HCT116 (cell line): ENCODE results near the gene TTLL5. TPM values are rescaled to one million over a fixed set of nuclear protein-coding genes. Genes with fewer than 3 reads are reported as not detected.

ENCODE experiments used
- ATAC-seq: fragments of 200-7000 bp; cut with Tn5 transposase; 2 replicates; pipeline ENCODE4 v1.9.1; 2020; ENCODE audit warnings: mild to moderate bottlenecking, moderate library complexity
- BruUV-seq: library from RNA; stranded (reverse); fragments of 400-500 nt; replicated peaks from 2 replicates; lab custom pipeline; 2021; lab: Mats Ljungman, UMichigan
- CTCF ChIA-PET: fragments of 300-600 bp; sonication (Branson Sonifier 250); formaldehyde crosslinking; loops from one replicate; lab custom pipeline; 2021; ENCODE audit warnings: antibody characterized with exemption; lab: Charles Lee
- POLR2A ChIA-PET: fragments of 300-600, 350-600 bp; sonication (Branson Sonifier 250); formaldehyde crosslinking; loops from one replicate; lab custom pipeline; 2021; ENCODE audit warnings: antibody characterized with exemption; lab: Charles Lee
- RAD21 ChIA-PET, 2 experiments: fragments of 300-600 bp; sonication (Branson Sonifier 250); formaldehyde crosslinking; loops; one replicate each; lab custom pipeline; 2023; ENCODE audit warnings: low total read pairs in 2 of 2; ENCODE audit not compliant: uncharacterized antibody in 2 of 2, unreplicated experiment in 2 of 2, low non-redundant PET in 1 of 2; lab: Charles Lee
- DNase-seq: peaks from one replicate; pipeline ENCODE4 v3.0.0-alpha.2; 2010; ENCODE audit warnings: low read depth, low spot score
- H2AFZ ChIP-seq: fragments of 200-600 bp; shearing (Covaris generic), sonication (generic); 2 replicates; pipeline ENCODE4 v1.6.1; 2017; ENCODE audit warnings: low read depth, mixed run types, mixed read lengths, antibody characterized with exemption, low read length; ENCODE audit not compliant: poor library complexity, severe bottlenecking
- H3K27ac ChIP-seq: 2 replicates; pipeline ENCODE4 v1.5.1; 2012; ENCODE audit warnings: low read depth, low read length
- H3K27me3 ChIP-seq: fragments of 200-600 bp; sonication (generic); 2 replicates; pipeline ENCODE4 v1.6.1; 2016; ENCODE audit warnings: mixed run types, low read length, mixed read lengths; ENCODE audit not compliant: insufficient read depth
- H3K36me3 ChIP-seq, 2 experiments: fragments of 200-500 bp in 1 of 2; fragments of 200-600 bp in 1 of 2; sonication (Bioruptor generic) in 1 of 2; sonication (generic) in 1 of 2; 2 replicates each; pipeline versions ENCODE4 v1.5.1 to v1.6.1; 2014 to 2016; ENCODE audit warnings: low read length in 2 of 2, inconsistent platforms in 1 of 2, mixed read lengths in 1 of 2, mixed run types in 1 of 2; ENCODE audit not compliant: insufficient read depth in 2 of 2, control insufficient read depth in 1 of 2
- H3K4me1 ChIP-seq, 2 experiments: fragments of 200-600 bp in 1 of 2; sonication (generic) in 1 of 2; 2 replicates each; pipeline versions ENCODE4 v1.5.1 to v1.6.1; 2012 to 2017; ENCODE audit warnings: low read length in 2 of 2, inconsistent platforms in 1 of 2, mild to moderate bottlenecking in 1 of 2, mixed read lengths in 1 of 2, mixed run types in 1 of 2, moderate library complexity in 1 of 2; ENCODE audit not compliant: insufficient read depth in 2 of 2, control insufficient read depth in 1 of 2
- H3K4me2 ChIP-seq: fragments of 200-600 bp; sonication (generic); 2 replicates; pipeline ENCODE4 v1.6.1; 2017; ENCODE audit warnings: mixed run types, low read length, mixed read lengths
- H3K4me3 ChIP-seq, 2 experiments: fragments of 200-600 bp in 1 of 2; sonication (generic) in 1 of 2; replicated peaks in 1 of 2; 2 replicates each; pipeline ENCODE4 v1.5.1; 2011 to 2016; ENCODE audit warnings: low read length in 2 of 2, control low read depth in 1 of 2, low read depth in 1 of 2, mild to moderate bottlenecking in 1 of 2, mixed read lengths in 1 of 2, mixed run types in 1 of 2
- H3K79me2 ChIP-seq: fragments of 200-600 bp; sonication (generic); 2 replicates; pipeline ENCODE4 v1.6.1; 2017; ENCODE audit warnings: mild to moderate bottlenecking, mixed run types, low read length, moderate library complexity, mixed read lengths; ENCODE audit not compliant: insufficient read depth
- H3K9ac ChIP-seq: fragments of 200-600 bp; sonication (generic); 2 replicates; pipeline ENCODE4 v1.6.1; 2016; ENCODE audit warnings: low read length, mixed read lengths
- H3K9me2 ChIP-seq: fragments of 200-600 bp; sonication (generic), shearing (Covaris generic); 2 replicates; pipeline ENCODE4 v1.6.1; 2017; ENCODE audit warnings: mixed run types, mild to moderate bottlenecking, moderate library complexity; ENCODE audit not compliant: insufficient read depth
- H3K9me3 ChIP-seq, 2 experiments: fragments of 200-500 bp in 1 of 2; fragments of 200-600 bp in 1 of 2; sonication (Bioruptor generic) in 1 of 2; sonication (generic) in 1 of 2; 2 replicates each; pipeline ENCODE4 v1.6.1; 2014 to 2017; ENCODE audit warnings: low read length in 2 of 2, mixed read lengths in 2 of 2, inconsistent platforms in 1 of 2, low read depth in 1 of 2, mild to moderate bottlenecking in 1 of 2, mixed run types in 1 of 2, moderate library complexity in 1 of 2; ENCODE audit not compliant: control insufficient read depth in 1 of 2, insufficient read depth in 1 of 2
- H4K20me1 ChIP-seq: fragments of 200-600 bp; sonication (generic), shearing (Covaris generic); 2 replicates; pipeline ENCODE4 v1.6.1; 2017; ENCODE audit warnings: mixed run types, mild to moderate bottlenecking, moderate library complexity; ENCODE audit not compliant: insufficient read depth
- CBX3 ChIP-seq: IDR thresholded peaks from 2 replicates; pipeline ENCODE4 v1.6.1; 2012; ENCODE audit warnings: low read depth
- CEBPB ChIP-seq: IDR thresholded peaks from 2 replicates; pipeline ENCODE4 v1.6.1; 2012; ENCODE audit warnings: low read depth
- EGR1 ChIP-seq: IDR thresholded peaks from 2 replicates; pipeline ENCODE4 v1.6.1; 2012; ENCODE audit warnings: low read depth
- ELF1 ChIP-seq: IDR thresholded peaks from 2 replicates; pipeline ENCODE4 v1.6.1; 2012; ENCODE audit warnings: low read depth, borderline replicate concordance
- EZH2 ChIP-seq: fragments of 200-600 bp; sonication (generic); IDR thresholded peaks from 2 replicates; pipeline ENCODE4 v1.6.1; 2017; ENCODE audit warnings: antibody characterized with exemption, mixed run types
- EZH2phosphoT487 ChIP-seq: fragments of 200-600 bp; IDR thresholded peaks from 2 replicates; pipeline ENCODE4 v1.6.1; 2018; ENCODE audit warnings: antibody characterized with exemption, borderline replicate concordance
- FOSL1 ChIP-seq: IDR thresholded peaks from 2 replicates; pipeline ENCODE4 v1.6.1; 2012; ENCODE audit warnings: low read depth
- POLR2A ChIP-seq: IDR thresholded peaks from 2 replicates; pipeline ENCODE4 v1.7.0; 2011; ENCODE audit warnings: borderline replicate concordance; ENCODE audit not compliant: insufficient read depth, insufficient read length; ENCODE audit errors: extremely low read depth
- POLR2AphosphoS5 ChIP-seq: IDR thresholded peaks from 2 replicates; pipeline ENCODE4 v1.6.1; 2011; ENCODE audit warnings: mild to moderate bottlenecking, low read depth, low read length, moderate library complexity
- RAD21 ChIP-seq: IDR thresholded peaks from 2 replicates; pipeline ENCODE4 v1.6.1; 2012; ENCODE audit warnings: low read depth, mild to moderate bottlenecking
- SIN3A ChIP-seq: IDR thresholded peaks from 2 replicates; pipeline ENCODE4 v1.6.1; 2012; ENCODE audit warnings: low read depth
- SP1 ChIP-seq: IDR thresholded peaks from 2 replicates; pipeline ENCODE4 v1.6.1; 2012; ENCODE audit warnings: low read depth
- SRF ChIP-seq: IDR thresholded peaks from 2 replicates; pipeline ENCODE4 v1.6.1; 2012; ENCODE audit warnings: low read depth
- YY1 ChIP-seq: IDR thresholded peaks from 2 replicates; pipeline ENCODE4 v1.6.1; 2011; ENCODE audit warnings: low read length, low read depth, moderate library complexity, mild to moderate bottlenecking; ENCODE audit not compliant: insufficient replicate concordance; ENCODE audit errors: extremely low read depth
- ZFX ChIP-seq: fragments of 450-650 bp; IDR thresholded peaks from 2 replicates; pipeline ENCODE4 v1.6.1; 2017
- ZNF274 ChIP-seq: fragments of 200-500 bp; sonication (Bioruptor generic); IDR thresholded peaks from 2 replicates; pipeline ENCODE4 v1.6.1; 2014; ENCODE audit warnings: mild to moderate bottlenecking, low read depth, low read length, inconsistent platforms
- intact Hi-C: fragments of 100-400 bp; cut with micrococcal nuclease; formaldehyde crosslinking; loops from 2 replicates; pipeline ENCODE4 v1.10.0; 2022
- total RNA-seq: library from RNA; stranded (reverse); gene quantifications from one replicate; pipeline ENCODE4 v1.2.1, GENCODE V29; 2021; ENCODE audit not compliant: unreplicated experiment
- TF ChIP-seq, protein P1 (sequence below), 3 experiments: fragments of 200-600 bp in 1 of 3; sonication (generic) in 1 of 3; IDR thresholded peaks in 2 of 3; conservative IDR thresholded peaks in 1 of 3; 2 replicates each; pipeline ENCODE4 v1.5.1; 2012 to 2017; ENCODE audit warnings: low read depth in 2 of 3, low read length in 2 of 3, antibody characterized with exemption in 1 of 3, borderline replicate concordance in 1 of 3, control low read depth in 1 of 3, mild to moderate bottlenecking in 1 of 3, mixed read lengths in 1 of 3, mixed run types in 1 of 3, moderate library complexity in 1 of 3; ENCODE audit not compliant: insufficient read depth in 1 of 3
- TF ChIP-seq, protein P2 (sequence below): IDR thresholded peaks from 2 replicates; pipeline ENCODE4 v1.6.1; 2012
- TF ChIP-seq, protein P3 (sequence below): IDR thresholded peaks from 2 replicates; pipeline ENCODE4 v1.6.1; 2012

Gene TTLL5
- total RNA-seq, 1 experiment from 2014 or later: 26.2 TPM

DNA sequence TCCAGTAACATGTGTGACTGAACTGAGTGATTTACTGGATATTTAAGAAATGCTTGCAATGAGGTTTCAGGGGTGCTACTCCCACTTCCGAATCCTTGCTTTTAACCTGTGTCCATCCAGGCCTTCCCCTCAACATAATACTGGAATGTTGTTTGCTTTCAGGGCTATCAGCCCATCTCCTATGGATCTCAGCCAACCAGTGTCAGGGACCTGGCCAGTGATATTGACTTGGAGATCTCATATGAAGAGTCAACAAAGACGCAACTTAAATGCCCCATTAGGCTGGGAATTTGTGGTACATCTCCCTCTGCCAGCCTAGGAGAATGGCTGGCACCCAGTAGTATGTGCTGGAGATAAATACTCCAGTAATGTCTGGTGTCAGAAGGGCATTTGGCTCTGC, 323.6 kb downstream of the TTLL5 start (continued):
- TF ChIP-seq, protein P1, sequence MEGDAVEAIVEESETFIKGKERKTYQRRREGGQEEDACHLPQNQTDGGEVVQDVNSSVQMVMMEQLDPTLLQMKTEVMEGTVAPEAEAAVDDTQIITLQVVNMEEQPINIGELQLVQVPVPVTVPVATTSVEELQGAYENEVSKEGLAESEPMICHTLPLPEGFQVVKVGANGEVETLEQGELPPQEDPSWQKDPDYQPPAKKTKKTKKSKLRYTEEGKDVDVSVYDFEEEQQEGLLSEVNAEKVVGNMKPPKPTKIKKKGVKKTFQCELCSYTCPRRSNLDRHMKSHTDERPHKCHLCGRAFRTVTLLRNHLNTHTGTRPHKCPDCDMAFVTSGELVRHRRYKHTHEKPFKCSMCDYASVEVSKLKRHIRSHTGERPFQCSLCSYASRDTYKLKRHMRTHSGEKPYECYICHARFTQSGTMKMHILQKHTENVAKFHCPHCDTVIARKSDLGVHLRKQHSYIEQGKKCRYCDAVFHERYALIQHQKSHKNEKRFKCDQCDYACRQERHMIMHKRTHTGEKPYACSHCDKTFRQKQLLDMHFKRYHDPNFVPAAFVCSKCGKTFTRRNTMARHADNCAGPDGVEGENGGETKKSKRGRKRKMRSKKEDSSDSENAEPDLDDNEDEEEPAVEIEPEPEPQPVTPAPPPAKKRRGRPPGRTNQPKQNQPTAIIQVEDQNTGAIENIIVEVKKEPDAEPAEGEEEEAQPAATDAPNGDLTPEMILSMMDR (IDR thresholded peaks at IDR 0.05 in 2 of 3, conservative IDR thresholded peaks at IDR 0.05 in 1 of 3; ENCODE audit: borderline replicate concordance in 1 of 3, insufficient read depth in 1 of 3, low read depth in 2 of 3, low read length in 2 of 3): no peak
- TF ChIP-seq ZNF274 (no peak), CBX3 (no peak), SP1 (no peak)

DNA sequence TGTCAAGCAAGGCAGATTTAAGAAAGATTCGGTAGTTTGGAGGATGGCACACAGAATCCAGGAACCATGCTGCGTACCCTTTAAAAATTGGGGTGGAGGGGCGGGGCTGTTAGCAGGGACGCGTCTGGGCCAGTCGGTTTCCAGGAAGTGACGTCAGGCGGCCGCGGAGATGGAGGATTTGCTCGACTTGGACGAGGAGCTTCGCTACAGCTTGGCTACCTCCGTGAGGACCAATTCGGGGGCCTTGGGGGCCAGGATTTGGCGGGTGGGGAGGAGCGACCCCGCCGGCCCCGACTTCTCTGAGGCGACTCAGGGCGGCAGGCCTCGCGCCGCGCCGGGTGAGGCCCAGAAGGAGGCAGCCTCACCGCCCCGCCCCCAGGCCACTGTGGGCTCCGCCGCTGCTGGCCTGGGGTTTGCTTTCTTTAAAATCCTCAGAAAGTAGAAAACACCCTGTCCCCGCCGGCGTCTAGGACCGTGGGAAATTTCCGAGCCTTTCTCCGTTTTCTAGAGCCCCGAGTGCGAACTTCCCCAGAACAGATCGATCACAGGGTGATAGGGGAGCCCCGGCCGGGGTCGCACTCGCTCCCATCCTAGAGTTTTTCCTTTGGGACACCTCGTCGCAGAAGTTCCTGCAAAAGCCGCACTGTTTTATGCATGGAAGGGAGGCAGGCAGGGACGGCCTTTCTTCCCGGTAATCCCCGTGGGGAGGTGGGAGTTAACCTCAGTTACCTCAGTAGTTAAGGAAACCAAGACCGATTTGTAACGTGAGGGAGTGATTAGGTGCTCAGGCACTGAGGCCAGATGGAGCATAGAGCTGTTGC, 324.8 kb downstream of the TTLL5 start, which contains the start of gene IFT43:
IFT43 (plus strand) TSS at position 146 of the 821 bp plus-strand sequence; CDS start at position 170, 24 bp downstream.
- BruUV-seq: TSS peak; percentile 55
- Histone ChIP-seq H3K4me1 (peaks cover 12 to 27% of the 10 kb centered on the region in 2 experiments), H3K9me3 (no peaks in the 10 kb centered on the region), H3K4me2 (peak within 1 kb of the TSS; percentile 94), H3K4me3 (peak within 1 kb of the TSS; percentile 75 to 95), H3K27ac (peak within 1 kb of the TSS; percentile 39; the same call in 1 of the 2 replicates), H3K36me3 (peaks cover 0 to 5% of the 10 kb centered on the region in 2 experiments; a peak in 2 of 4 replicates), H3K9me2 (no peaks in the 10 kb centered on the region), H3K79me2 (0 out of 2 replicates have a peak, but pooled peaks cover 2% of the 10 kb centered on the region), H3K27me3 (no peaks in the 10 kb centered on the region), H2AFZ (peak within 1 kb of the TSS; percentile 71), H4K20me1 (no peaks in the 10 kb centered on the region), H3K9ac (peak within 1 kb of the TSS; percentile 78)
- ChIA-PET POLR2A (interaction anchor here (0.7 kb wide), 1 partner anchor 259 kb away, joined by 3 read pairs; no protein-coding TSS in a partner anchor), CTCF (interaction anchor here (0.8 to 7.2 kb wide), 4 partner anchors 9 to 276 kb away, joined by 3 to 176 read pairs (median 4); no protein-coding TSS in a partner anchor), RAD21 (interaction anchor here (0.6 to 0.7 kb wide), 2 partner anchors 65 to 390 kb away, joined by 3 to 4 read pairs; partner anchors contain the start of gene ESRRB (in 1 of the 2))
- intact Hi-C loops: loop anchor here (5.0 kb wide), 2 partner anchors 401 to 661 kb away; no protein-coding TSS in a partner anchor
- ATAC-seq: peak; percentile 75
- peak; percentile 60 for DNase-seq
- no peak for TF ChIP-seq RAD21
- TF ChIP-seq, protein P1 (IDR thresholded peaks at IDR 0.05 in 2 of 3, conservative IDR thresholded peaks at IDR 0.05 in 1 of 3; ENCODE audit: borderline replicate concordance in 1 of 3, insufficient read depth in 1 of 3, low read depth in 2 of 3, low read length in 2 of 3): no peak
- TF ChIP-seq POLR2AphosphoS5: peak; percentile 60
- no peak for TF ChIP-seq EZH2
- peak; percentile 65 for TF ChIP-seq ZFX
- peak; percentile 52 for TF ChIP-seq SP1
- TF ChIP-seq ELF1: no peak; the same call in 1 of the 2 replicates
- TF ChIP-seq, protein P2, sequence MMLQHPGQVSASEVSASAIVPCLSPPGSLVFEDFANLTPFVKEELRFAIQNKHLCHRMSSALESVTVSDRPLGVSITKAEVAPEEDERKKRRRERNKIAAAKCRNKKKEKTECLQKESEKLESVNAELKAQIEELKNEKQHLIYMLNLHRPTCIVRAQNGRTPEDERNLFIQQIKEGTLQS: no peak
- TF ChIP-seq ZNF274: no peak
- no peak for TF ChIP-seq EGR1
- TF ChIP-seq CEBPB: no peak
- TF ChIP-seq POLR2A: no peak
- peak; percentile 46 for TF ChIP-seq YY1
- TF ChIP-seq FOSL1: no peak
- TF ChIP-seq EZH2phosphoT487: no peak
- TF ChIP-seq, protein P3, sequence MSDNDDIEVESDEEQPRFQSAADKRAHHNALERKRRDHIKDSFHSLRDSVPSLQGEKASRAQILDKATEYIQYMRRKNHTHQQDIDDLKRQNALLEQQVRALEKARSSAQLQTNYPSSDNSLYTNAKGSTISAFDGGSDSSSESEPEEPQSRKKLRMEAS: no peak; the same call in none of the 2 replicates
- 0 out of 2 replicates have a peak, but pooled peaks have one; percentile 57 for TF ChIP-seq SIN3A
- TF ChIP-seq SRF: no peak
